CD4-positive, alpha-beta T cell (primary cell): ENCODE data around the gene LRRC3B. TPM values are rescaled to one million over a fixed set of nuclear protein-coding genes. Genes with fewer than 3 reads are reported as not detected.

Source experiments
- ATAC-seq: fragments of 200-7000 bp; cut with Tn5 transposase; one replicate; pipeline ENCODE4 v1.10.0; 2022; ENCODE audit warnings: mild to moderate bottlenecking; ENCODE audit not compliant: poor library complexity
- CTCF ChIA-PET: fragments of 350-600 bp; sonication (Branson Sonifier 250); formaldehyde crosslinking; loops from one replicate; lab custom pipeline; 2021; ENCODE audit warnings: antibody characterized with exemption, inconsistent platforms; lab: Charles Lee
- POLR2A ChIA-PET: fragments of 350-600 bp; sonication (Branson Sonifier 250); formaldehyde crosslinking; loops from one replicate; lab custom pipeline; 2021; ENCODE audit warnings: antibody characterized with exemption, inconsistent platforms; lab: Charles Lee
- DNase-seq, 14 experiments: peaks; one replicate each; pipeline ENCODE4 v3.0.0-alpha.2; 2013 to 2020; ENCODE audit warnings: mixed read lengths in 2 of 14
- H3K27ac ChIP-seq, 2 donors: one replicate each; pipeline versions ENCODE4 v1.5.1 to v1.7.0; 2013; ENCODE audit warnings: low read length in 2 of 2, low read depth in 1 of 2, mild to moderate bottlenecking in 1 of 2
- H3K27me3 ChIP-seq, 2 experiments: 1 replicate in 1 of 2; 2 replicates in 1 of 2; pipeline versions ENCODE4 v1.6.1 to v1.7.0; 2013; ENCODE audit warnings: low read length in 2 of 2, control low read depth in 1 of 2, mild to moderate bottlenecking in 1 of 2, moderate library complexity in 1 of 2; ENCODE audit not compliant: insufficient read depth in 2 of 2, control insufficient read depth in 1 of 2
- H3K36me3 ChIP-seq: one replicate; pipeline ENCODE4 v1.6.1; 2013; ENCODE audit warnings: low read length, control low read depth; ENCODE audit not compliant: insufficient read depth
- H3K4me1 ChIP-seq: one replicate; pipeline ENCODE4 v1.6.1; 2013; ENCODE audit warnings: low read length, control low read depth; ENCODE audit not compliant: insufficient read depth
- H3K4me3 ChIP-seq: one replicate; pipeline ENCODE4 v1.5.1; 2013; ENCODE audit warnings: mild to moderate bottlenecking, low read length, moderate library complexity
- H3K9me3 ChIP-seq, 2 experiments: 1 replicate in 1 of 2; 2 replicates in 1 of 2; pipeline versions ENCODE4 v1.6.1 to v1.7.0; 2013; ENCODE audit warnings: low read length in 2 of 2, mild to moderate bottlenecking in 2 of 2, control low read depth in 1 of 2, moderate library complexity in 1 of 2; ENCODE audit not compliant: control insufficient read depth in 1 of 2, insufficient read depth in 1 of 2
- H3K27ac Mint-ChIP-seq: one replicate; pipeline ENCODE4 v1.8.0; 2020; ENCODE audit warnings: mixed read lengths
- H3K27me3 Mint-ChIP-seq: one replicate; pipeline ENCODE4 v1.8.0; 2021; ENCODE audit warnings: mixed read lengths
- H3K36me3 Mint-ChIP-seq: one replicate; pipeline ENCODE4 v1.8.0; 2021; ENCODE audit warnings: low read depth, mixed read lengths
- H3K4me1 Mint-ChIP-seq: one replicate; pipeline ENCODE4 v1.8.0; 2021; ENCODE audit warnings: low read depth, mixed read lengths
- H3K4me3 Mint-ChIP-seq: one replicate; pipeline ENCODE4 v1.8.0; 2020; ENCODE audit warnings: mild to moderate bottlenecking, mixed read lengths
- H3K9me3 Mint-ChIP-seq: one replicate; pipeline ENCODE4 v1.8.0; 2020; ENCODE audit warnings: mixed read lengths
- CTCF ChIP-seq: fragments of 200-600 bp; IDR thresholded peaks from one replicate; pipeline ENCODE4 v1.8.0; 2022; ENCODE audit warnings: antibody characterized with exemption, mild to moderate bottlenecking
- intact Hi-C, 2 experiments: fragments of 100-400 bp; cut with DNase I in 1 of 2; cut with micrococcal nuclease in 1 of 2; formaldehyde crosslinking; loops; one replicate each; pipeline versions ENCODE4 v1.15.1 to v1.9.0; 2023 to 2025; cut with DNase I, micrococcal nuclease
- total RNA-seq, 174 experiments: library from RNA in 2 of 174; stranded (reverse) in 2 of 174; gene quantifications; one replicate each; pipeline ENCODE4 v1.2.3 and lab custom pipeline; 2021 to 2026

LRRC3B gene
- total RNA-seq, 2 experiments from 2014 or later = not detected

GRCh38 chr3:26682406-26682805 is 59.8 kb downstream of the LRRC3B start:
- no peak overlapping the region for H3K27ac Mint-ChIP-seq
- no peak overlapping the region for H3K4me3 Mint-ChIP-seq

GRCh38 chr3:26683902-26684301 is 61.3 kb downstream of the LRRC3B start:
- H3K36me3 Mint-ChIP-seq = no peaks in the 10 kb centered on the region
- DNase-seq = no peak
- Histone ChIP-seq H3K27ac (no peak overlapping the region), H3K9me3 (peaks cover 0 to 3% of the 10 kb centered on the region in 2 experiments), H3K4me1 (no peaks in the 10 kb centered on the region), H3K4me3 (no peak overlapping the region), H3K36me3 (no peaks in the 10 kb centered on the region), H3K27me3 (no peaks in the 10 kb centered on the region)
- H3K4me3 Mint-ChIP-seq = no peak overlapping the region
- H3K27me3 Mint-ChIP-seq = no peaks in the 10 kb centered on the region
- H3K27ac Mint-ChIP-seq = no peak overlapping the region
- CTCF ChIA-PET = no interaction called here
- no peaks in the 10 kb centered on the region for H3K9me3 Mint-ChIP-seq
- intact Hi-C loops = no loop called here
- no peaks in the 10 kb centered on the region for H3K4me1 Mint-ChIP-seq
- TF ChIP-seq CTCF = no peak
- POLR2A ChIA-PET = no interaction called here
- ATAC-seq = no peak

More at GRCh38 chr3:26682406-26682805, 59.8 kb downstream of the LRRC3B start:
- H3K36me3 Mint-ChIP-seq = no peaks in the 10 kb centered on the region
- ChIA-PET POLR2A (no interaction called here), CTCF (no interaction called here)
- ATAC-seq (no peak), DNase-seq (no peak)
- Histone ChIP-seq H3K9me3 (peaks cover 0 to 4% of the 10 kb centered on the region in 2 experiments), H3K27ac (no peak overlapping the region), H3K36me3 (no peaks in the 10 kb centered on the region), H3K4me1 (no peaks in the 10 kb centered on the region), H3K4me3 (no peak overlapping the region), H3K27me3 (no peaks in the 10 kb centered on the region)
- H3K9me3 Mint-ChIP-seq = peaks cover under 1% of the 10 kb centered on the region
- no peaks in the 10 kb centered on the region for H3K27me3 Mint-ChIP-seq
- intact Hi-C loops = no loop called here
- no peaks in the 10 kb centered on the region for H3K4me1 Mint-ChIP-seq
- TF ChIP-seq CTCF = no peak

- no peak for ATAC-seq
- ChIA-PET POLR2A (no interaction called here), CTCF (no interaction called here)
- no peaks in the 10 kb centered on the region for H3K36me3 ChIP-seq
- no peaks in the 10 kb centered on the region for H3K4me1 ChIP-seq
- DNase-seq = no peak
- Mint-ChIP-seq H3K27me3 (no peaks in the 10 kb centered on the region), H3K9me3 (no peaks in the 10 kb centered on the region), H3K36me3 (no peaks in the 10 kb centered on the region), H3K4me3 (no peak overlapping the region), H3K27ac (no peak overlapping the region), H3K4me1 (no peaks in the 10 kb centered on the region)
- peaks cover 0 to 3% of the 10 kb centered on the region in 2 experiments for H3K9me3 ChIP-seq
- H3K4me3 ChIP-seq = no peak overlapping the region
- TF ChIP-seq CTCF = no peak
- intact Hi-C loops = no loop called here
- no peaks in the 10 kb centered on the region for H3K27me3 ChIP-seq
- H3K27ac ChIP-seq = no peak overlapping the region
These were observed 64.9 kb downstream of the LRRC3B start for GRCh38 chr3:26687466-26687865.
